GM12865 (cell line): ENCODE results near the gene RPS6KA2.
"Not testable (repeated sequence)": the region's sequence is repeated elsewhere in the genome, so short reads cannot be mapped to it uniquely, and the experiment has no call there.

Source experiments
- DNase-seq: peaks from one replicate; pipeline ENCODE4 v3.0.0; 2010; ENCODE audit warnings: low read depth
- H3K4me3 ChIP-seq: 2 replicates; pipeline ENCODE4 v1.5.1; 2011; ENCODE audit warnings: mild to moderate bottlenecking, low read depth, low read length, control low read depth
- CTCF ChIP-seq: IDR thresholded peaks from 2 replicates; pipeline ENCODE4 v1.5.1; 2011; ENCODE audit warnings: low read length, control low read depth, low read depth, inconsistent platforms; ENCODE audit not compliant: insufficient read depth; ENCODE audit errors: missing control alignments

RPS6KA2 gene

GRCh38 chr6:166370489-166370888, 256.6 kb downstream of the RPS6KA2 start:
- DNase-seq = no peak
- no peak for TF ChIP-seq CTCF
- H3K4me3 ChIP-seq = no peak overlapping the region

GRCh38 chr6:166369782-166370181, 257.3 kb downstream of the RPS6KA2 start:
- H3K4me3 ChIP-seq = no peak overlapping the region
- no peak for TF ChIP-seq CTCF
- DNase-seq = no peak

- DNase-seq = no peak
- TF ChIP-seq CTCF = no peak
- no peak overlapping the region for H3K4me3 ChIP-seq
These were observed 260.1 kb downstream of the RPS6KA2 start for GRCh38 chr6:166366921-166367320.

- H3K4me3 ChIP-seq = no peak overlapping the region
- DNase-seq = no peak
- no peak for TF ChIP-seq CTCF
These were observed 261.2 kb downstream of the RPS6KA2 start for GRCh38 chr6:166365806-166366205.

- no peak overlapping the region for H3K4me3 ChIP-seq
- DNase-seq = no peak
- no peak for TF ChIP-seq CTCF
These were observed 261.8 kb downstream of the RPS6KA2 start for GRCh38 chr6:166365221-166365620.

- H3K4me3 ChIP-seq = no peak overlapping the region
- no peak for TF ChIP-seq CTCF
- DNase-seq = no peak
These were observed 262.6 kb downstream of the RPS6KA2 start for GRCh38 chr6:166364456-166364855.

GRCh38 chr6:166362427-166362826, 264.6 kb downstream of the RPS6KA2 start:
- not testable (repeated sequence) for H3K4me3 ChIP-seq, DNase-seq

- H3K4me3 ChIP-seq = no peak overlapping the region
- no peak for DNase-seq
- no peak for TF ChIP-seq CTCF
These were observed 266.0 kb downstream of the RPS6KA2 start for GRCh38 chr6:166361077-166361429.
